Activated CD8-positive, alpha-beta memory T cell treated with anti-CD3 and anti-CD28 coated beads, Interleukin-2, amount 50 U/mL, for 1 hour (primary cell): ENCODE results near the gene DPH3.
"Not testable (repeated sequence)": the region's sequence is repeated elsewhere in the genome, so short reads cannot be mapped to it uniquely, and the experiment has no call there.

Experiments
- DNase-seq: peaks from one replicate; pipeline ENCODE4 v3.0.0-alpha.2; 2020; ENCODE audit errors: extremely low read depth

DPH3 gene

GRCh38 chr3:16264708-16265454, at the start of gene DPH3, which contains the start of gene OXNAD1:
Gene DPH3 (minus strand): TSS chr3:16264943. CDS start chr3:16264876, 67 bp downstream.
Gene OXNAD1 (plus strand): TSS chr3:16265212. CDS start chr3:16270953, 5,741 bp downstream.
- peak; percentile 99 for DNase-seq

- no peak for DNase-seq
Observed at GRCh38 chr3:16313886-16314645, 49.3 kb upstream of the DPH3 start.

GRCh38 chr3:16311960-16312451, 47.3 kb upstream of the DPH3 start:
- no peak for DNase-seq

- not testable (repeated sequence) for DNase-seq
Observed at GRCh38 chr3:16310486-16310885, 45.7 kb upstream of the DPH3 start.

- DNase-seq: peak; percentile 44
Observed at GRCh38 chr3:16309558-16309957, 44.8 kb upstream of the DPH3 start.

- no peak for DNase-seq
Observed at GRCh38 chr3:16308727-16309126, 44.0 kb upstream of the DPH3 start.

GRCh38 chr3:16307832-16308531, 43.2 kb upstream of the DPH3 start:
- no peak for DNase-seq

- DNase-seq: no peak
Observed at GRCh38 chr3:16305111-16305541, 40.4 kb upstream of the DPH3 start.

- DNase-seq: no peak
Observed at GRCh38 chr3:16304061-16305010, 39.6 kb upstream of the DPH3 start.

GRCh38 chr3:16303037-16303575, 38.4 kb upstream of the DPH3 start:
- DNase-seq: no peak

- DNase-seq: no peak
Observed at GRCh38 chr3:16302082-16302631, 37.4 kb upstream of the DPH3 start.

- DNase-seq: no peak
Observed at GRCh38 chr3:16301507-16301906, 36.8 kb upstream of the DPH3 start.

GRCh38 chr3:16300881-16301359, 36.2 kb upstream of the DPH3 start:
- DNase-seq: no peak

- no peak for DNase-seq
Observed at GRCh38 chr3:16300307-16300706, 35.6 kb upstream of the DPH3 start.

GRCh38 chr3:16299746-16300145, 35.0 kb upstream of the DPH3 start:
- no peak for DNase-seq

- DNase-seq: no peak
Observed at GRCh38 chr3:16298891-16299290, 34.1 kb upstream of the DPH3 start.

- no peak for DNase-seq
Observed at GRCh38 chr3:16297997-16298885, 33.5 kb upstream of the DPH3 start.

- DNase-seq: no peak
Observed at GRCh38 chr3:16295298-16295890, 30.7 kb upstream of the DPH3 start.

GRCh38 chr3:16294844-16295243, 30.1 kb upstream of the DPH3 start:
- no peak for DNase-seq
